Calu3 (cell line): Measurements from ENCODE around the gene STOM. TPM values are rescaled to one million over a fixed set of nuclear protein-coding genes. Genes with fewer than 3 reads are reported as not detected.

ENCODE experiments used
- BruUV-seq: library from RNA; stranded (reverse); fragments of 400-500 nt; replicated peaks from 2 replicates; lab custom pipeline; 2021; lab: Mats Ljungman, UMichigan
- CTCF ChIA-PET: fragments of 300-600 bp; sonication (Branson Sonifier 250); formaldehyde crosslinking; loops from one replicate; lab custom pipeline; 2022; ENCODE audit warnings: antibody characterized with exemption; lab: Charles Lee
- DNase-seq: peaks from one replicate; pipeline ENCODE4 v3.0.0; 2022
- H3K27ac Mint-ChIP-seq: one replicate; pipeline ENCODE4 v1.8.0; 2022; ENCODE audit warnings: mixed read lengths; ENCODE audit not compliant: unreplicated experiment
- H3K27me3 Mint-ChIP-seq: one replicate; pipeline ENCODE4 v1.8.0; 2022; ENCODE audit warnings: mixed read lengths; ENCODE audit not compliant: unreplicated experiment
- H3K36me3 Mint-ChIP-seq: one replicate; pipeline ENCODE4 v1.8.0; 2022; ENCODE audit warnings: mild to moderate bottlenecking, moderate library complexity, mixed read lengths; ENCODE audit not compliant: insufficient read depth, unreplicated experiment
- H3K4me1 Mint-ChIP-seq: one replicate; pipeline ENCODE4 v1.8.0; 2022; ENCODE audit warnings: mild to moderate bottlenecking, low read depth, mixed read lengths; ENCODE audit not compliant: unreplicated experiment
- H3K4me3 Mint-ChIP-seq: one replicate; pipeline ENCODE4 v1.8.0; 2022; ENCODE audit warnings: mild to moderate bottlenecking, low read depth, moderate library complexity, mixed read lengths; ENCODE audit not compliant: unreplicated experiment
- H3K9me3 Mint-ChIP-seq: one replicate; pipeline ENCODE4 v1.8.0; 2022; ENCODE audit warnings: low read depth, mixed read lengths; ENCODE audit not compliant: unreplicated experiment
- CTCF ChIP-seq: fragments of 200-600 bp; IDR thresholded peaks from one replicate; pipeline ENCODE4 v1.8.0; 2022; ENCODE audit warnings: antibody characterized with exemption; ENCODE audit not compliant: unreplicated experiment
- intact Hi-C: fragments of 100-400 bp; cut with micrococcal nuclease; formaldehyde crosslinking; loops from one replicate; pipeline ENCODE4 v1.10.0; 2022; ENCODE audit not compliant: unreplicated experiment
- total RNA-seq: library from RNA; stranded (reverse); gene quantifications from 2 replicates; pipeline ENCODE4 v1.2.3, GENCODE V29; 2022

The STOM gene
- total RNA-seq, 1 experiment from 2014 or later = 25.5 TPM

- Mint-ChIP-seq H3K4me1 (peaks cover 21% of the 10 kb centered on the region), H3K27me3 (no peaks in the 10 kb centered on the region), H3K9me3 (no peaks in the 10 kb centered on the region), H3K36me3 (peaks cover 16% of the 10 kb centered on the region), H3K27ac (no peak overlapping the region), H3K4me3 (no peak overlapping the region)
- no peak for DNase-seq
- CTCF ChIA-PET = interaction anchor here (1.4 to 2.3 kb wide), 3 partner anchors 32 to 81 kb away, joined by 5 to 8 read pairs (median 7); no protein-coding TSS in a partner anchor
- intact Hi-C loops = no loop called here
- no peak for TF ChIP-seq CTCF
- BruUV-seq = no TSS peak
Measured at GRCh38 chr9:121318631-121319382, 51.2 kb downstream of the STOM start.

GRCh38 chr9:121317737-121318630 is 52.1 kb downstream of the STOM start:
- H3K27ac Mint-ChIP-seq = no peak overlapping the region
- CTCF ChIA-PET = no interaction called here
- H3K27me3 Mint-ChIP-seq = no peaks in the 10 kb centered on the region
- H3K36me3 Mint-ChIP-seq = peaks cover 16% of the 10 kb centered on the region
- no peaks in the 10 kb centered on the region for H3K9me3 Mint-ChIP-seq
- no peak for TF ChIP-seq CTCF
- no TSS peak for BruUV-seq
- H3K4me1 Mint-ChIP-seq = peaks cover 20% of the 10 kb centered on the region
- intact Hi-C loops = no loop called here
- H3K4me3 Mint-ChIP-seq = no peak overlapping the region
- no peak for DNase-seq

GRCh38 chr9:121316852-121317373 is 53.1 kb downstream of the STOM start:
- intact Hi-C loops = no loop called here
- peaks cover 15% of the 10 kb centered on the region for H3K36me3 Mint-ChIP-seq
- no peak for DNase-seq
- CTCF ChIA-PET = no interaction called here
- TF ChIP-seq CTCF = no peak
- H3K27me3 Mint-ChIP-seq = no peaks in the 10 kb centered on the region
- no peak overlapping the region for H3K4me3 Mint-ChIP-seq
- BruUV-seq = no TSS peak
- H3K27ac Mint-ChIP-seq = no peak overlapping the region
- H3K9me3 Mint-ChIP-seq = no peaks in the 10 kb centered on the region
- peaks cover 9% of the 10 kb centered on the region for H3K4me1 Mint-ChIP-seq

- no peak for DNase-seq
- Mint-ChIP-seq H3K9me3 (no peaks in the 10 kb centered on the region), H3K4me3 (no peak overlapping the region), H3K27me3 (no peaks in the 10 kb centered on the region), H3K36me3 (peaks cover 14% of the 10 kb centered on the region), H3K27ac (no peak overlapping the region), H3K4me1 (peaks cover 8% of the 10 kb centered on the region)
- CTCF ChIA-PET = interaction anchor here (0.6 kb wide), 1 partner anchor 55 kb away, joined by 3 read pairs; no protein-coding TSS in a partner anchor
- no TSS peak for BruUV-seq
- TF ChIP-seq CTCF = no peak
- intact Hi-C loops = no loop called here
Measured at GRCh38 chr9:121316378-121316777, 53.7 kb downstream of the STOM start.
